GM12875 (cell line): ENCODE measurements around the gene TRABD2B.

Experiments used
- H3K4me3 ChIP-seq: one replicate; pipeline ENCODE4 v1.5.1; 2011; ENCODE audit warnings: low read depth, low read length, control low read depth
- TF ChIP-seq, protein P1 (sequence below): IDR thresholded peaks from 2 replicates; pipeline ENCODE4 v1.5.1; 2011; ENCODE audit warnings: low read depth, mild to moderate bottlenecking, control low read depth, inconsistent platforms, low read length, moderate library complexity, borderline replicate concordance; ENCODE audit not compliant: insufficient read depth

TRABD2B gene

DNA sequence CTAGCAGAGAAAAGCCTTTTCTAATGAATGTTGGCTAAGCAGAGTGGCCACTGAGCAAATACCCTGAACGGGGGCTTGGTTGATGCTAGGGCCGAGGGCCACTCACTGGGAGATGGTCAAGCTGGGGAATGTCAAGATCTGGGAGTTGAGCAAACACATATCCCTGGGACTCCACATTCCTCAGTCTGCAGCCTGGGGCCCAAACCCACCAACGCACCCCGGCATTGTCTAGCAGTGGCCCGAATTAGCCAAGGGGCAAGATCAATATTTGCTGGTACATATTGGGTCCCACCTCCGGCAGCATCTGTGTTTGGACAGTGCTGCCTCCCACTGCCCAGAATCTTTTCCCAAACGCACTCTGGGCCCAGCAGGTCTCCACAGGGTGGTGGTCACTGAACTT lies 144.1 kb downstream of the TRABD2B start:
- no peak overlapping the region for H3K4me3 ChIP-seq
- TF ChIP-seq, protein P1, sequence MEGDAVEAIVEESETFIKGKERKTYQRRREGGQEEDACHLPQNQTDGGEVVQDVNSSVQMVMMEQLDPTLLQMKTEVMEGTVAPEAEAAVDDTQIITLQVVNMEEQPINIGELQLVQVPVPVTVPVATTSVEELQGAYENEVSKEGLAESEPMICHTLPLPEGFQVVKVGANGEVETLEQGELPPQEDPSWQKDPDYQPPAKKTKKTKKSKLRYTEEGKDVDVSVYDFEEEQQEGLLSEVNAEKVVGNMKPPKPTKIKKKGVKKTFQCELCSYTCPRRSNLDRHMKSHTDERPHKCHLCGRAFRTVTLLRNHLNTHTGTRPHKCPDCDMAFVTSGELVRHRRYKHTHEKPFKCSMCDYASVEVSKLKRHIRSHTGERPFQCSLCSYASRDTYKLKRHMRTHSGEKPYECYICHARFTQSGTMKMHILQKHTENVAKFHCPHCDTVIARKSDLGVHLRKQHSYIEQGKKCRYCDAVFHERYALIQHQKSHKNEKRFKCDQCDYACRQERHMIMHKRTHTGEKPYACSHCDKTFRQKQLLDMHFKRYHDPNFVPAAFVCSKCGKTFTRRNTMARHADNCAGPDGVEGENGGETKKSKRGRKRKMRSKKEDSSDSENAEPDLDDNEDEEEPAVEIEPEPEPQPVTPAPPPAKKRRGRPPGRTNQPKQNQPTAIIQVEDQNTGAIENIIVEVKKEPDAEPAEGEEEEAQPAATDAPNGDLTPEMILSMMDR: no peak

DNA sequence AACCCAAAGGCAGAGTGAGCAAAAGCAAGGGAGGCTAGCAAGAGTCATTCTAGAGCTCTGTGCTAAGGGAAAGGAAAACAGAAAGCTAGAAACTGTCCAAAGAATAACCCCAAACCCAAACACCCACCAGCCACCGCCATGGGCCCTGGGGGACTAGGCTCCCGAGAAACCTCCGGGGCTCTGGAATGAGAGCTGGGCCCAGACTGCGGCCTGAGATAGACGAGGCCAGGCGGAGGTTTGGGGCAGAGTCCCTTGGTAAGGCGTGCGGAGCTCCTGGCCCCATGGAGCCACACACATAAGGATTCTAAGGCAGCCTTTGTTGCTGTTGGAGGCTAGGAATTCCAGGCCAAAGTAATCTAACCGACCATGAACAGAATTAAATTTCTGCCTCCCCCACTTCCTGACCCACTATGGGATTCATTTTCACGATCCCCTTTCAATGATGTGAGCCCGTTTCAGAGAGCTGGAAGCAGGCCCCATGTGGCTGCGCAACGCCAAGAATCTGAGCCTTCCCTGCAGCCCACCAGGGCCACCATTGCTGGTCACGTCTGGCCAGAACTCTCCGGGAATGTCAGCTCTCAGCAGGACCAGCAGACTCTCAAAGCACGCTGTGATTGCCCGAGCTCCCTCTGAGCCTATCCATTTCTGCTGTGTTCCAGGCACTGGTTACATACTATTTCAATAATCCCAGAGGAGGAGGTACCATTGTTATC lies 145.0 kb downstream of the TRABD2B start:
- no peak overlapping the region for H3K4me3 ChIP-seq
- TF ChIP-seq, protein P1: no peak

DNA sequence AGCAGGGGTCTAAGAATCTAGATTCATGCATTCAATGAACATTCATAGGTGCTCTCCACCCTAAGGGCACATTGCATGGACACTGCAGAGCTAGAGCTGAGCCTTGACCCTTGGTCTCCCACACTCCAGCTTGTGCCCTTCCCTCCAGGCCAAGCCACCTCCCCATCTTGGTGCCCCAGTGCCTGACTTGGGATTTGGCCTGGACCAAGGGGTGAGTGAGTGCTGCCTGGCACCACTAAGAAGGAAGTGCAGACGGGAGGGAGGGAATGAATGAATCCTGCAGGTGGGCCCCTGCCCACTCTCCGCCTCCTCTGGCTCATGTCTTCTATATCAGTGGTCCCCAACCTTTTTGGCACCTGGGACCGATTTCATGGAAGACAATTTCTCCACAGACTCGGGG lies 146.7 kb downstream of the TRABD2B start:
- H3K4me3 ChIP-seq: no peak overlapping the region
- TF ChIP-seq, protein P1: no peak

DNA sequence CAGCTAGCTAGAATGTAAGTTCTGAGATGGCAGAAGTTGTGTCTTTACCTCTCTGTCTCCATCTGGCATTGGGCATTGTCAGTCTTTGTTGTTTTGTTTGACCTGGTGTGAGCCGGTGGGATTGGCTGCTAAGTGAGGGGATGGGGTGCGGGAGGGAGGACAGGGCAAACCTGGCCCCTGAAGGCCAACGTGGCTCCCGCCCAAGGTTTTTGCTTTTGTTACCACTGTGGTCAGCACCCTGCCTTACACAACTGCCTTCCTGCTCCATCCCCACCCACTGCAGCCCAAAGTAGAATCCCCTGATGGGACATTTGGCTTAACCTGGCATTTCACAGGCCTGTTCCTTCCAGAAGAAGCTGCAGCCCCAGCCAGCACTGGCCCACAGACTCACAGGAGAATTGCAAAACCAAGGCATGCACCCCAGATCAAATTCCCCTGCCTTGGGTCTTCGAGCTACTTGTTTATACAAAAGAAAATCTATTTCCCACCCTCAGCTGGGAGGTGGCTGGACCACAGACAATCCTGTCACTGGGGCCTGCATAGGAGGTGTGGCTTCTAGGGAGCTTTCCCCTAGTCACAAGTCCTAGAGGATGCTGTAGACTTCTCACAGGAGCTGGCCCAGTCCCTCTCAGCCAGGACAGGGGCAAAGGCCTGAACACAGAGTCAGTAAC lies 147.5 kb downstream of the TRABD2B start:
- no peak overlapping the region for H3K4me3 ChIP-seq
- TF ChIP-seq, protein P1: no peak

DNA sequence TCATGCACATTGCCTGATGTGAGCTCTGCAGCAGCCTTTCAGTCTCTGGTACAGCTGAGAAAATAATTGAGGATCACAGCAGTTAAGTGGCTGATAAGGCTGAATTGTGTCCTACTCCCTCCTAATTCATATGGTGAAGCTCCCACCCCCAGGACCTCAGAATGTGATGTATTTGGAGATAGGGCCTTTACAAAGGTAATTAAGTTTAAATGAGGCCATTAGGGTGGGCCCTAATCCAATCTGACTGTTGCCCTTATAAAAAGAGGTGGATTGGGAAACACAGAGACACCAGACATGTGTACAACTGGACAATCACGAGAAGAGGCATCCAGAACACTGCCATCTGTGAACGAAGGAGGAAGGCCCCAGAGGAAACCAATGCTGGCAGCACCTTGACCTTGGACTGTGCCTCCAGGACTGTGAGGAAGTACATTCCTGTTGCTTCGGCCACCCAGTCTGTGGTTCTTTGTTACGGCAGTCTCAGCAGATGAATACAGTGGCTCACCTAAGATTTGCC lies 148.1 kb downstream of the TRABD2B start:
- H3K4me3 ChIP-seq: no peak overlapping the region
- TF ChIP-seq, protein P1: no peak

DNA sequence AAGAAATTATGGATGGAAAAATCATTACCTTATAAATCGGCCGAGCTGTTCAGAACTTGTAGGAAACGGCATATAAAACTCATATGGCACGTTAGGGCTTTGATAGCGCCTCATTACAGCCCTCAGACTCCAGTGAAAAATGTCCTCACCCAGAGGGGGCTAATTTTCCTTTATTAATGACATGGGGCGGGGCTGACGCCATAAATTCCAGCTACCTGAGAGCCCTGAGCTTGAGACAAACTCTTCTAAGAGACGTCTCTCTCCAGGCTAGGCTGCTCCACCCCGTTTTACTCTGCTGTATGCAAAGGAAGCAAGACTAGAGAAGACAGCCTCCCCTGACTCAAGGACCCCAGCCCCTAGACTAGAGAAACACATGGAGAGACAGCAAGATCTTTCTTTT lies 149.4 kb downstream of the TRABD2B start:
- H3K4me3 ChIP-seq: no peak overlapping the region
- TF ChIP-seq, protein P1: no peak

DNA sequence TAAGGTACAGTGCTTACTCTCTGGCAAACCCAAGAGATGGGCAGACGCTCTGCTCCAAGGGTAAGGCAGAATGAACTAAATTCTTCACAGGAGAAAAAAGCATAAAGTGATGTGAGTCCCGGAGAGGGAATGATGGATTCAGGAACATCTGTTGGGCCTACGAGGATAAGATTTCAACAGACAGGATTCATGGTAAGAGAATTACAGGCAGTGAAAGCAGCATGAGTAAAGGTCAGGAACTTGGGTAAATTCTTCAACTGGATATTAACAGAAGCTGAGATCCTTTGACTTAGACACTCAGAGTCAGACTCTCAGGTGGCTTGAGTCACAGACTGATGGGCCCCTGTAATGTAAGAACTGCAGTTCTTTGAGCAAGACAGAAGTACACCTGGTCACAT lies 152.6 kb downstream of the TRABD2B start:
- TF ChIP-seq, protein P1: no peak

More for the DNA sequence above, 152.6 kb downstream of the TRABD2B start:
- H3K4me3 ChIP-seq: no peak overlapping the region
